Duodenal mucosa (tissue), 2 donors: ENCODE measurements around the gene ARFGAP3.

Source experiments
- H3K27ac ChIP-seq: one replicate; pipeline ENCODE4 v1.7.0; 2013; ENCODE audit warnings: low read depth, low read length
- H3K27me3 ChIP-seq, 2 donors: one replicate each; pipeline ENCODE4 v1.7.0; 2013; ENCODE audit warnings: low read length in 2 of 2, control low read depth in 1 of 2; ENCODE audit not compliant: insufficient read depth in 2 of 2, control insufficient read depth in 1 of 2
- H3K36me3 ChIP-seq, 2 donors: one replicate each; pipeline ENCODE4 v1.7.0; 2013; ENCODE audit warnings: low read length in 2 of 2, control low read depth in 1 of 2; ENCODE audit not compliant: insufficient read depth in 2 of 2, control insufficient read depth in 1 of 2
- H3K4me1 ChIP-seq, 2 donors: one replicate each; pipeline ENCODE4 v1.7.0; 2013; ENCODE audit warnings: low read length in 2 of 2, control low read depth in 1 of 2; ENCODE audit not compliant: insufficient read depth in 2 of 2, control insufficient read depth in 1 of 2
- H3K4me3 ChIP-seq, 2 donors: one replicate each; pipeline ENCODE4 v1.7.0; 2013; ENCODE audit warnings: low read length in 2 of 2, low read depth in 1 of 2
- H3K9ac ChIP-seq, 2 donors: one replicate each; pipeline ENCODE4 v1.7.0; 2013; ENCODE audit warnings: low read length in 2 of 2, low read depth in 1 of 2
- H3K9me3 ChIP-seq, 2 donors: one replicate each; pipeline ENCODE4 v1.7.0; 2013; ENCODE audit warnings: low read length in 2 of 2, control low read depth in 1 of 2; ENCODE audit not compliant: control insufficient read depth in 1 of 2

The ARFGAP3 gene

GRCh38 chr22:42811459-42811858 is 45.6 kb downstream of the ARFGAP3 start:
- Histone ChIP-seq H3K4me1 (peaks cover 4 to 5% of the 10 kb centered on the region in 2 donors), H3K27ac (no peak overlapping the region), H3K9me3 (no peaks in the 10 kb centered on the region), H3K9ac (no peak overlapping the region), H3K27me3 (no peaks in the 10 kb centered on the region), H3K4me3 (no peak overlapping the region), H3K36me3 (peaks cover 32 to 71% of the 10 kb centered on the region in 2 donors)

- H3K9ac ChIP-seq = no peak overlapping the region
- H3K27ac ChIP-seq = no peak overlapping the region
- no peaks in the 10 kb centered on the region for H3K27me3 ChIP-seq
- H3K9me3 ChIP-seq = no peaks in the 10 kb centered on the region
- no peak overlapping the region for H3K4me3 ChIP-seq
- peaks cover 0 to 6% of the 10 kb centered on the region in 2 donors for H3K4me1 ChIP-seq
- H3K36me3 ChIP-seq = peaks cover 44 to 77% of the 10 kb centered on the region in 2 donors
Observed at GRCh38 chr22:42808521-42808920, 48.6 kb downstream of the ARFGAP3 start.

GRCh38 chr22:42807185-42807584 is 49.9 kb downstream of the ARFGAP3 start:
- no peak overlapping the region for H3K9ac ChIP-seq
- no peaks in the 10 kb centered on the region for H3K27me3 ChIP-seq
- peaks cover 32 to 71% of the 10 kb centered on the region in 2 donors for H3K36me3 ChIP-seq
- no peak overlapping the region for H3K4me3 ChIP-seq
- no peak overlapping the region for H3K27ac ChIP-seq
- H3K9me3 ChIP-seq = no peaks in the 10 kb centered on the region
- H3K4me1 ChIP-seq = peaks cover 0 to 6% of the 10 kb centered on the region in 2 donors

- H3K27ac ChIP-seq = peak overlapping the region; percentile 64
- peaks cover 0 to 6% of the 10 kb centered on the region in 2 donors for H3K4me1 ChIP-seq
- no peaks in the 10 kb centered on the region for H3K27me3 ChIP-seq
- H3K4me3 ChIP-seq = no peak overlapping the region
- peaks cover 35 to 72% of the 10 kb centered on the region in 2 donors for H3K36me3 ChIP-seq
- H3K9ac ChIP-seq = no peak overlapping the region
- H3K9me3 ChIP-seq = no peaks in the 10 kb centered on the region
Observed at GRCh38 chr22:42805998-42806830, 50.9 kb downstream of the ARFGAP3 start.

GRCh38 chr22:42805016-42805997 is 51.8 kb downstream of the ARFGAP3 start:
- H3K36me3 ChIP-seq = peaks cover 33 to 72% of the 10 kb centered on the region in 2 donors
- no peaks in the 10 kb centered on the region for H3K9me3 ChIP-seq
- no peaks in the 10 kb centered on the region for H3K27me3 ChIP-seq
- H3K4me3 ChIP-seq = no peak overlapping the region
- peak overlapping the region; percentile 64 for H3K27ac ChIP-seq
- peaks cover 0 to 6% of the 10 kb centered on the region in 2 donors for H3K4me1 ChIP-seq
- no peak overlapping the region for H3K9ac ChIP-seq

- peaks cover 36 to 67% of the 10 kb centered on the region in 2 donors for H3K36me3 ChIP-seq
- H3K4me1 ChIP-seq = peaks cover 0 to 6% of the 10 kb centered on the region in 2 donors
- no peak overlapping the region for H3K27ac ChIP-seq
- no peaks in the 10 kb centered on the region for H3K9me3 ChIP-seq
- H3K9ac ChIP-seq = no peak overlapping the region
- no peaks in the 10 kb centered on the region for H3K27me3 ChIP-seq
- H3K4me3 ChIP-seq = no peak overlapping the region
Observed at GRCh38 chr22:42803389-42803788, 53.7 kb downstream of the ARFGAP3 start.

- no peak overlapping the region for H3K9ac ChIP-seq
- no peak overlapping the region for H3K4me3 ChIP-seq
- peaks cover 39 to 58% of the 10 kb centered on the region in 2 donors for H3K36me3 ChIP-seq
- H3K27ac ChIP-seq = no peak overlapping the region
- H3K27me3 ChIP-seq = no peaks in the 10 kb centered on the region
- no peaks in the 10 kb centered on the region for H3K9me3 ChIP-seq
- peaks cover 0 to 6% of the 10 kb centered on the region in 2 donors for H3K4me1 ChIP-seq
Observed at GRCh38 chr22:42801252-42802080, 55.6 kb downstream of the ARFGAP3 start.

GRCh38 chr22:42800451-42801251 is 56.4 kb downstream of the ARFGAP3 start:
- Histone ChIP-seq H3K4me3 (no peak overlapping the region), H3K27me3 (no peaks in the 10 kb centered on the region), H3K4me1 (peaks cover 0 to 2% of the 10 kb centered on the region in 2 donors), H3K27ac (no peak overlapping the region), H3K36me3 (peaks cover 32 to 54% of the 10 kb centered on the region in 2 donors), H3K9me3 (no peaks in the 10 kb centered on the region), H3K9ac (no peak overlapping the region)
